Right lobe of liver (tissue), 4 donors: ENCODE data around the gene SNX19.

Experiments
- POLR2A ChIP-seq: fragments of 450-650 bp; IDR thresholded peaks from one replicate; pipeline ENCODE4 v1.6.1; 2017; ENCODE audit warnings: antibody characterized with exemption, mild to moderate bottlenecking
- TF ChIP-seq, protein P1 (sequence below), 4 donors: fragments of 200-600 bp in 3 of 4; fragments of 450-650 bp in 1 of 4; IDR thresholded peaks; one replicate each; pipeline versions ENCODE4 v1.5.1 to v1.8.0; 2016 to 2022; ENCODE audit warnings: antibody characterized with exemption in 4 of 4, mild to moderate bottlenecking in 2 of 4
- donor health status: DM: no; HTN: no; CAD: no.
- donor health status: DM: no; HTN: no; CAD: no.
- donor health status: DM: no; HTN: yes; CAD: no.

DNA sequence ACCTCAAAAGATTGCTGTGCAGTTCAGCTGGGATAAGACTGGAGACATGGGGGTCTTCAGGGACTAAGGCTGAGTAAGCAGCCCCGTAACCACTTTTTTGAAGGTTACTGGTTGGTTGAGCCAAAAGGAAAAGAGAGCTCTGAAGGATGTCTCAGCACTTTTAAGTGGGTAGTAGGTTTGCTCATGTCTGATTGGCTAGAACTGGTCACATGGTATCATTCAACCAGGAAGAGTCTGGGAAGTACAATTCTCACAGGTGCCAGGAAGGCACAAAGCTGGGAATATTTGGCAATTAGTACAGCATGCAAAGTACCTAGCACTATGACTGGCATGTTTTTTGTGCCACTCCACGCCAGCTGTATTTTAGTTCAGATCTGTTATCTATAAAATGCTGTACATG lies 58.1 kb downstream of the SNX19 start:
- no peak for TF ChIP-seq POLR2A
- TF ChIP-seq, protein P1, sequence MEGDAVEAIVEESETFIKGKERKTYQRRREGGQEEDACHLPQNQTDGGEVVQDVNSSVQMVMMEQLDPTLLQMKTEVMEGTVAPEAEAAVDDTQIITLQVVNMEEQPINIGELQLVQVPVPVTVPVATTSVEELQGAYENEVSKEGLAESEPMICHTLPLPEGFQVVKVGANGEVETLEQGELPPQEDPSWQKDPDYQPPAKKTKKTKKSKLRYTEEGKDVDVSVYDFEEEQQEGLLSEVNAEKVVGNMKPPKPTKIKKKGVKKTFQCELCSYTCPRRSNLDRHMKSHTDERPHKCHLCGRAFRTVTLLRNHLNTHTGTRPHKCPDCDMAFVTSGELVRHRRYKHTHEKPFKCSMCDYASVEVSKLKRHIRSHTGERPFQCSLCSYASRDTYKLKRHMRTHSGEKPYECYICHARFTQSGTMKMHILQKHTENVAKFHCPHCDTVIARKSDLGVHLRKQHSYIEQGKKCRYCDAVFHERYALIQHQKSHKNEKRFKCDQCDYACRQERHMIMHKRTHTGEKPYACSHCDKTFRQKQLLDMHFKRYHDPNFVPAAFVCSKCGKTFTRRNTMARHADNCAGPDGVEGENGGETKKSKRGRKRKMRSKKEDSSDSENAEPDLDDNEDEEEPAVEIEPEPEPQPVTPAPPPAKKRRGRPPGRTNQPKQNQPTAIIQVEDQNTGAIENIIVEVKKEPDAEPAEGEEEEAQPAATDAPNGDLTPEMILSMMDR (IDR thresholded peaks at IDR 0.05) = no peak
